ENCODE results near the gene MTA1.

The MTA1 gene

DNA sequence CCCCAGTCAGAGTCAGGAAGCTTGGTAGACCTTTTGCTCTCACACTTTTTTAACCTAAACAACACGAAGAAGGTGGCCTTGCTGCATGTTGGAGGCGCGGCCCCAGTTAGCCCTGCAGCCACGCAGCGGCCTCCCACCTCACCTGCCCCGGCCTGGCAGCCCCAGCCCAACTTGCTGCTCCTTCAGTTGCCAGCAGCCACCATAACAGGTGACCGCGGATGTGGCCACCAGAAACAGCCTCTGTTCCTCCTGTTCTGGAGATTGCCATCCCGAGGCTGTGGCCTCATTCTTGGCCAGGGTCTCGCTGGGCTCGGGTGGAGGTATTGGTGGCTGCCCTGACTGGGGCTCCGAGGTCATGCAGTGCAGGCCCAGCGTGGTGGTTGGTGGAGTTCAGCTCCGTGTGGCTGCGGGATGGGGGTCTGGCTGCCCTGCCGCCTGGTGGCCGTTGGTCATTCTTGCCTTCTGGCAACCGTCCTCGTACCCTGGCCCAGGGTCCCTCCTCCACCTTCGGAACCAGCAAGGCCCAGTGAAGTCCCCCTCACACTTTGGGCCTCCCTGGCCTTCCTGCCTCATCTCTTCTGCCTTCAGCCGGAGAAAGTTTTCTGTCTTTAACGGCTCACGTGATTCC lies 42.0 kb upstream of the MTA1 start:
- no peak overlapping the region for H3K27ac ChIP-seq

DNA sequence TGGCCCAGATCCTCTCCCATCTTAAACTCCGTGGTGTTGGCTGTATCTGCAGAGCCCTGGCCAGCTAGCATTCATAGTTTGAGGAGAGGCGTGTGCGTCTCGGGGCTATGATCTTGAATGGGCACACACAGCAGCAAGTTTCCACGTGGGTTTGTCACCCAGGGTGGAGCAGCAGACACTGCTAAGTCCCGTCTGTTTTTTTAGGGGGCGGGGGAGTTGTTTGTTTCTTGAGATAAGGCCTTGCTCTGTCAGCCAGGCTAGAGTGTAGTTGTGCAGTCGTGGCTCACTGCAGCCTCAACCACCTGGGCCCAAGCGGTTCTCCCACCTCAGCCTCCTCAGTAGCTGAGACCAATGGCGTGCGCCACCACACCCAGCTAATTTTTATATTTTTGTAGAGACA lies 41.4 kb upstream of the MTA1 start:
- Histone ChIP-seq H3K9me3 (ENCODE audit: severe bottlenecking) (peaks cover 7% of the 10 kb centered on the region), H3K27me3 (ENCODE audit: insufficient read depth, low read depth, severe bottlenecking) (no peaks in the 10 kb centered on the region), H3K4me3 (ENCODE audit: low read depth, low read length) (no peak overlapping the region), H3K36me3 (peaks cover 15% of the 10 kb centered on the region), H3K27ac (no peak overlapping the region)
- no peak for DNase-seq
- TF ChIP-seq, protein P1, sequence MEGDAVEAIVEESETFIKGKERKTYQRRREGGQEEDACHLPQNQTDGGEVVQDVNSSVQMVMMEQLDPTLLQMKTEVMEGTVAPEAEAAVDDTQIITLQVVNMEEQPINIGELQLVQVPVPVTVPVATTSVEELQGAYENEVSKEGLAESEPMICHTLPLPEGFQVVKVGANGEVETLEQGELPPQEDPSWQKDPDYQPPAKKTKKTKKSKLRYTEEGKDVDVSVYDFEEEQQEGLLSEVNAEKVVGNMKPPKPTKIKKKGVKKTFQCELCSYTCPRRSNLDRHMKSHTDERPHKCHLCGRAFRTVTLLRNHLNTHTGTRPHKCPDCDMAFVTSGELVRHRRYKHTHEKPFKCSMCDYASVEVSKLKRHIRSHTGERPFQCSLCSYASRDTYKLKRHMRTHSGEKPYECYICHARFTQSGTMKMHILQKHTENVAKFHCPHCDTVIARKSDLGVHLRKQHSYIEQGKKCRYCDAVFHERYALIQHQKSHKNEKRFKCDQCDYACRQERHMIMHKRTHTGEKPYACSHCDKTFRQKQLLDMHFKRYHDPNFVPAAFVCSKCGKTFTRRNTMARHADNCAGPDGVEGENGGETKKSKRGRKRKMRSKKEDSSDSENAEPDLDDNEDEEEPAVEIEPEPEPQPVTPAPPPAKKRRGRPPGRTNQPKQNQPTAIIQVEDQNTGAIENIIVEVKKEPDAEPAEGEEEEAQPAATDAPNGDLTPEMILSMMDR (IDR thresholded peaks at IDR 0.05; ENCODE audit: low read depth, low read length): no peak

More for the DNA sequence above, 42.0 kb upstream of the MTA1 start:
- Histone ChIP-seq H3K27me3 (ENCODE audit: insufficient read depth, low read depth, severe bottlenecking) (no peaks in the 10 kb centered on the region), H3K4me3 (ENCODE audit: low read depth, low read length) (no peak overlapping the region), H3K36me3 (peaks cover 11% of the 10 kb centered on the region), H3K9me3 (ENCODE audit: severe bottlenecking) (peaks cover 10% of the 10 kb centered on the region)
- DNase-seq: no peak
- TF ChIP-seq, protein P1 (IDR thresholded peaks at IDR 0.05; ENCODE audit: low read depth, low read length): peak; percentile 22; the same call in 1 of the 2 replicates

DNA sequence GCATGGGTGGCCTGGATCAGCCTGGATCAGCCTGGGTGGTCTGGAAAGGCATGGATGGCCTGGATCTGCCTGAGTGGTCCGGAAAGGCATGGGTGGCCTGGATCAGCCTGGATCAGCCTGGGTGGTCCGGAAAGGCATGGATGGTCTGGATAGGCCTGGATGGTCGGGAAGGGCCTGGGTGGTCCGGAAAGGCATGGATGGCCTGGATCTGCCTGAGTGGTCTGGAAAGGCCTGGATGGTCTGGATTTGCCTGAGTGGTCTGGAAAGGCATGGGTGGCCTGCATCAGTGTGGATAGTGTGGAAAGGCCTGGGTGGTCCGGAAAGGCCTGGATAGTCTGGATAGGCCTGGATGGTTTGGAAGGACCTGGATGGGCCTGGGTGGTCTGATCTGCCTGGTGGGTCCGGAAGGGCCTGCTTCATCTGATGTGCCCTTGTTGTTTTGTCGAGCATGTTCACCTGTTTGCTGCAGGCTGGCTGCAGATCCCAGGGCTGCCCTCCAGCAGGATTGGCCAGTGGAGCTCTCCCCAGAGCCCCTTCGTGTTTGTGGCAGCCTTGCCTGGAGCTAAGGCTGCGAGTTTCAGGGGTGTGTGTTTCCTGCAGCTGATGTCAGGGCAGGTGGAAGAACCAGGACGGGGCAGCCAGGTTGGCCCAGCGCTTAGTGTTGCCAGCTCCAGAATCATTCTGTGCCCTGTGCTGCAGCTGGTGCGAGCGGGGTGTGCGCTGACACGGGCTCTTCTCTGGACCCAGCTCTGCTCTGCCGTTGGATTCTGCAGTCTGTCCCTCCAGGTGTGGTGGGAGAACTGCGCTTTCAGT lies 40.5 kb upstream of the MTA1 start:
- Histone ChIP-seq H3K4me3 (ENCODE audit: low read depth, low read length) (no peak overlapping the region), H3K27ac (no peak overlapping the region), H3K27me3 (ENCODE audit: insufficient read depth, low read depth, severe bottlenecking) (no peaks in the 10 kb centered on the region), H3K36me3 (peaks cover 22% of the 10 kb centered on the region), H3K9me3 (ENCODE audit: severe bottlenecking) (no peaks in the 10 kb centered on the region)
- TF ChIP-seq, protein P1 (IDR thresholded peaks at IDR 0.05; ENCODE audit: low read depth, low read length): no peak
- no peak for DNase-seq

DNA sequence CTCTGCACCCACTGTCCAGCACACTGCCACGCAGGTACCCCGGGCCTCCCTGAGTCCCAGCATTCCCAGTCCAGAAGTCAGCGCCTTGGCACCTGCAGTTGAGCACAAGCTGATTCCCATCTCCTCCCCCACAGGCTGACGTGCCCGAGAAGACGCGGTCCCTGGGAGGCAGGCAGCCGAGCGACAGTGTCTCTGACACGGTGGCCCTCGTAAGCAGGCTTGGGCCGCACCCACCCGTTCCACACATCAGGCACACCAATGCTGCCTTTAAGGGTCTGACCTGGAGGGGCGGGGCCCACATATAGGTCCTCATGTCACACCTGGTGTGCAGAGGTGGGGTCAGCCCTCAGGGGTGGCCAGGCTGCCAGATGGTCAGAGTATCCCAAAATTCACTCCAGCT lies 39.7 kb upstream of the MTA1 start:
- no peak overlapping the region for H3K4me3 ChIP-seq (ENCODE audit: low read depth, low read length)
- H3K27me3 ChIP-seq (ENCODE audit: insufficient read depth, low read depth, severe bottlenecking): no peaks in the 10 kb centered on the region
- TF ChIP-seq, protein P1 (IDR thresholded peaks at IDR 0.05; ENCODE audit: low read depth, low read length): no peak
- no peak overlapping the region for H3K27ac ChIP-seq
- DNase-seq: no peak
- H3K9me3 ChIP-seq (ENCODE audit: severe bottlenecking): no peaks in the 10 kb centered on the region
- H3K36me3 ChIP-seq: peaks cover 22% of the 10 kb centered on the region

DNA sequence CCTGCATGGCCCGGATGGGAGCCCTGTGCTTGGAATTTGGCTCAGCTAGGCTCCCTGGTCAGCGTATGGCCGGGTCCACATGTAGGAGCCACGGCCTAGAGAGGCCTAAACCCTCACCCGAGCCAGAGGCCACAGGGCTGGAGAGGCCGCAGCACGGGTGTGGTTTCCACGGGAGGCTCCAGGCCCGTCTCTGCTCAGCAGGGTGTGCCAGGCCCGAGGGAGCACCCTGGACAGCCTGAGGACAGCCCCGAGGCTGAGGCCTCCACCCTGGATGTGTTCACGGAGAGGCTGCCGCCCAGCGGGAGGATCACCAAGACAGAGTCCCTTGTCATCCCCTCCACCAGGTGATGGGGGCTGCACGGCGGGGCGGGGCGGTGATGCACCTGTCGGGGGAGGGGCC lies 38.9 kb upstream of the MTA1 start:
- Histone ChIP-seq H3K4me3 (ENCODE audit: low read depth, low read length) (no peak overlapping the region), H3K36me3 (peaks cover 22% of the 10 kb centered on the region), H3K27ac (no peak overlapping the region), H3K9me3 (ENCODE audit: severe bottlenecking) (no peaks in the 10 kb centered on the region), H3K27me3 (ENCODE audit: insufficient read depth, low read depth, severe bottlenecking) (no peaks in the 10 kb centered on the region)
- DNase-seq: no peak
- TF ChIP-seq, protein P1 (IDR thresholded peaks at IDR 0.05; ENCODE audit: low read depth, low read length): no peak

Data from WERI-Rb-1 (cell line).